Natural killer cell treated with Interleukin-12 subunit alpha and Interleukin-12 subunit beta and Interleukin-15 and Interleukin-18, amount 100 ng/mL, for 72 hours (primary cell): ENCODE results near the gene ZNRF1. TPM values are rescaled to one million over a fixed set of nuclear protein-coding genes. Genes with fewer than 3 reads are reported as not detected.
A peak's percentile ranks its signal among the peaks of the same experiment; 100 is the strongest.

ENCODE experiments used
- ATAC-seq, 2 donors: fragments of 150-1000 bp; cut with Tn5 transposase in 1 of 2; sonication (Bioruptor Pico), chemical (Tn5 transposase) in 1 of 2; 2 replicates each; pipeline ENCODE4 v1.10.0; 2021
- DNase-seq: peaks from one replicate; pipeline ENCODE4 v3.0.0; 2022; ENCODE audit warnings: low spot score
- H3K27ac Mint-ChIP-seq, 2 donors: 1 replicate in 1 of 2; 2 replicates in 1 of 2; pipeline ENCODE4 v1.8.0; 2022; ENCODE audit warnings: mixed read lengths in 2 of 2, mild to moderate bottlenecking in 1 of 2, moderate library complexity in 1 of 2
- H3K27me3 Mint-ChIP-seq, 2 donors: 1 replicate in 1 of 2; 2 replicates in 1 of 2; pipeline ENCODE4 v1.8.0; 2022; ENCODE audit warnings: mixed read lengths in 2 of 2
- H3K36me3 Mint-ChIP-seq: one replicate; pipeline ENCODE4 v1.8.0; 2022; ENCODE audit warnings: mixed read lengths
- H3K4me1 Mint-ChIP-seq, 2 donors: 1 replicate in 1 of 2; 2 replicates in 1 of 2; pipeline ENCODE4 v1.8.0; 2022; ENCODE audit warnings: low read depth in 2 of 2, mixed read lengths in 2 of 2, mild to moderate bottlenecking in 1 of 2
- H3K4me3 Mint-ChIP-seq: one replicate; pipeline ENCODE4 v1.8.0; 2022; ENCODE audit warnings: mixed read lengths
- H3K9me3 Mint-ChIP-seq: 2 replicates; pipeline ENCODE4 v1.8.0; 2022; ENCODE audit warnings: mixed read lengths
- total RNA-seq, 2 donors: library from RNA; stranded (reverse); gene quantifications; one replicate each; pipeline ENCODE4 v1.2.3, GENCODE V29; 2022

ZNRF1 gene
- total RNA-seq, 2 donors from 2014 or later = 58.6 to 89.7 TPM

- Mint-ChIP-seq H3K27ac (peak overlapping the region; percentile 71 to 81), H3K4me1 (peaks cover 53 to 54% of the 10 kb centered on the region in 2 donors), H3K4me3 (peak overlapping the region; percentile 34), H3K9me3 (peaks cover 4% of the 10 kb centered on the region), H3K27me3 (peaks cover 0 to 6% of the 10 kb centered on the region in 2 donors), H3K36me3 (peaks cover 7% of the 10 kb centered on the region)
- ATAC-seq (no peak), DNase-seq (no peak)
These were observed 101.8 kb downstream of the ZNRF1 start for GRCh38 chr16:75100603-75100990.

GRCh38 chr16:75101635-75102034 lies 102.8 kb downstream of the ZNRF1 start:
- ATAC-seq = no peak
- peak overlapping the region in 1 of 2 donors; percentile 87 for H3K27ac Mint-ChIP-seq
- H3K9me3 Mint-ChIP-seq = peaks cover 4% of the 10 kb centered on the region
- DNase-seq = no peak
- no peak overlapping the region for H3K4me3 Mint-ChIP-seq
- peaks cover 49 to 51% of the 10 kb centered on the region in 2 donors for H3K4me1 Mint-ChIP-seq
- peaks cover 7% of the 10 kb centered on the region for H3K36me3 Mint-ChIP-seq
- H3K27me3 Mint-ChIP-seq = peaks cover 0 to 6% of the 10 kb centered on the region in 2 donors

GRCh38 chr16:75102595-75102994 lies 103.8 kb downstream of the ZNRF1 start:
- Mint-ChIP-seq H3K27me3 (peaks cover 0 to 6% of the 10 kb centered on the region in 2 donors), H3K4me3 (no peak overlapping the region), H3K9me3 (peaks cover 4% of the 10 kb centered on the region), H3K36me3 (peaks cover 7% of the 10 kb centered on the region), H3K4me1 (peaks cover 47 to 53% of the 10 kb centered on the region in 2 donors), H3K27ac (peak overlapping the region in 1 of 2 donors; percentile 75)
- DNase-seq (no peak), ATAC-seq (no peak)

- H3K27me3 Mint-ChIP-seq = peaks cover 0 to 6% of the 10 kb centered on the region in 2 donors
- DNase-seq = no peak
- peaks cover 13% of the 10 kb centered on the region for H3K36me3 Mint-ChIP-seq
- H3K27ac Mint-ChIP-seq = peak overlapping the region in 1 of 2 donors; percentile 12
- H3K4me1 Mint-ChIP-seq = peaks cover 45 to 59% of the 10 kb centered on the region in 2 donors
- no peak overlapping the region for H3K4me3 Mint-ChIP-seq
- ATAC-seq = no peak
- peaks cover 4% of the 10 kb centered on the region for H3K9me3 Mint-ChIP-seq
These were observed 105.2 kb downstream of the ZNRF1 start for GRCh38 chr16:75103994-75104393.

GRCh38 chr16:75104836-75105235 lies 106.0 kb downstream of the ZNRF1 start:
- DNase-seq = no peak
- H3K27ac Mint-ChIP-seq = peak overlapping the region; percentile 44 to 84
- no peak for ATAC-seq
- no peak overlapping the region for H3K4me3 Mint-ChIP-seq
- H3K4me1 Mint-ChIP-seq = peaks cover 47 to 59% of the 10 kb centered on the region in 2 donors
- H3K27me3 Mint-ChIP-seq = peaks cover 0 to 6% of the 10 kb centered on the region in 2 donors
- H3K36me3 Mint-ChIP-seq = peaks cover 13% of the 10 kb centered on the region
- peaks cover 4% of the 10 kb centered on the region for H3K9me3 Mint-ChIP-seq

GRCh38 chr16:75105306-75106061 lies 106.7 kb downstream of the ZNRF1 start:
- no peak for DNase-seq
- H3K36me3 Mint-ChIP-seq = peaks cover 13% of the 10 kb centered on the region
- H3K27ac Mint-ChIP-seq = peak overlapping the region; percentile 44 to 84
- no peak for ATAC-seq
- no peak overlapping the region for H3K4me3 Mint-ChIP-seq
- peaks cover 0 to 6% of the 10 kb centered on the region in 2 donors for H3K27me3 Mint-ChIP-seq
- peaks cover 4% of the 10 kb centered on the region for H3K9me3 Mint-ChIP-seq
- peaks cover 46 to 59% of the 10 kb centered on the region in 2 donors for H3K4me1 Mint-ChIP-seq

- DNase-seq (no peak), ATAC-seq (no peak)
- Mint-ChIP-seq H3K27me3 (peaks cover 0 to 6% of the 10 kb centered on the region in 2 donors), H3K4me3 (no peak overlapping the region), H3K27ac (peak overlapping the region; percentile 28 to 84), H3K4me1 (peaks cover 52 to 67% of the 10 kb centered on the region in 2 donors), H3K9me3 (peaks cover 4% of the 10 kb centered on the region), H3K36me3 (peaks cover 13% of the 10 kb centered on the region)
These were observed 107.8 kb downstream of the ZNRF1 start for GRCh38 chr16:75106351-75107274.

DNA sequence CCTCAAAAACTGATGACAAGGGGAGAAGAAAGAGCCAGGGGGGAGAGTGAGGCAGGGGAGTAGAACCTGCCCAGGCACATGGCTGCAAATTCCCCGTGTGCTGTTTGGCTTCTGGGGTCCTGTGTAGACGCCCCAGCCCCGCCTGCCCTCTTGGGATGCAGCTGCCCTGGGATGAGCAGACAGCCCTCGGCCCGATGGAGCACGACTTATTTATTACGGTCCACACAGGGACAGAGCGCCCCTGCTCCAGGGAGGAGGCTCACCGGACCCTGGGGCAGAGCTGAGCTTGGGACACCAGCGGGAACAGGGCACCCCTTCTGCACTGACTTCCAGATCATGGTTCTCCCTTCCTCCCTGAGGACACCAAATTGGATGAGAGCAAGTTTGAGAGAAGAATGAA lies 108.7 kb downstream of the ZNRF1 start:
- DNase-seq (no peak), ATAC-seq (no peak)
- Mint-ChIP-seq H3K4me1 (peaks cover 52 to 65% of the 10 kb centered on the region in 2 donors), H3K27ac (peak overlapping the region; percentile 28 to 31), H3K9me3 (peaks cover 4% of the 10 kb centered on the region), H3K36me3 (peaks cover 13% of the 10 kb centered on the region), H3K27me3 (peaks cover 0 to 6% of the 10 kb centered on the region in 2 donors), H3K4me3 (no peak overlapping the region)

DNA sequence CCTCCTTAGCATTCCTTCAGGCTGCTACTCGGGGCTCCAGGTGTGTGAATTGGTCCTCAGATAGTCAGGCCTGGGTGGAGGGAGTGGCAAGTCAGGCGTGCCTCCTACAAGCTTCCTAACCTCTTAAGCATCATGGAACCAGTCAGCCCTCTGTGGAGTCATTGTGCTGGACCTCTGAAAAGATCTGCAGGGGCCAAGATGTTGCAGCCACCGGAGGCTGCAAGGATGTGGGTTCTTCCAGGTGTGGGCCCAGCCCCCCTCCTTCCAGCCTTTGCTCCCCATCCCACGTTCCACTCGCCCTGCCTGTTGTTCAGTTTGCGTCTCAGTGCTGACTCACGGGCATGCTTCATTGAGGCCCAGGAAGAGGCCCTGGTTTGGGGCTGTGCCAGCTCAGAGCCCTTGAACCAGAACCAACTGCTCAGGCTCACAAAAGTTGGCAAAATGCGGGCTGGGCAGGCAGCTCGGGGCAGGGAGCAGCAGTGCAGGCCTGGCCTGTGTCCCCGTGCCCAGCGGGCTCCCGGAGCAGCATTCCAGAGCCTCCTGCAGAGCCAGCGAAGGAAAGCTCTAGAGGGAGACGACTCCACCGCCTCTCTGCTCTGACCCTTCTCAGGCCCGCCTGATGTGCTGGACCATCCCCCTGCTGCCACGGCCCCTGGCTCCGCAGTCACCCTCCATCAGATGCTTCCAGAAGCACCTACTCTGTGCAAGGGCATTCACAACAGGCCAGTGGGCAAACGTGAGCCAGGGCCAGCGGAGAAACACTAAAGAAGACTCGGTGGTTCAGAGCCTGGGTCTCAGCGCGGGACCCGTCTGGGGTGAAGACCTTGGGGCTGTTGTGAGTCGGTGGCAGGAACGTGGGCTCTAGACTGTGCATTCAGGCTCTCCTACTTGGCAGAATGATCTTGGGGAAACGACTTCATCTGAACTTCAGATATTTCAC lies 110.2 kb downstream of the ZNRF1 start:
- ATAC-seq = peak in 1 of 2 donors; percentile 59
- H3K27ac Mint-ChIP-seq = peak overlapping the region; percentile 82 to 85
- no peak for DNase-seq
- peaks cover 53 to 57% of the 10 kb centered on the region in 2 donors for H3K4me1 Mint-ChIP-seq
- H3K27me3 Mint-ChIP-seq = peaks cover 0 to 2% of the 10 kb centered on the region in 2 donors
- peak overlapping the region; percentile 78 for H3K4me3 Mint-ChIP-seq
- peaks cover 3% of the 10 kb centered on the region for H3K9me3 Mint-ChIP-seq
- H3K36me3 Mint-ChIP-seq = peaks cover 11% of the 10 kb centered on the region

DNA sequence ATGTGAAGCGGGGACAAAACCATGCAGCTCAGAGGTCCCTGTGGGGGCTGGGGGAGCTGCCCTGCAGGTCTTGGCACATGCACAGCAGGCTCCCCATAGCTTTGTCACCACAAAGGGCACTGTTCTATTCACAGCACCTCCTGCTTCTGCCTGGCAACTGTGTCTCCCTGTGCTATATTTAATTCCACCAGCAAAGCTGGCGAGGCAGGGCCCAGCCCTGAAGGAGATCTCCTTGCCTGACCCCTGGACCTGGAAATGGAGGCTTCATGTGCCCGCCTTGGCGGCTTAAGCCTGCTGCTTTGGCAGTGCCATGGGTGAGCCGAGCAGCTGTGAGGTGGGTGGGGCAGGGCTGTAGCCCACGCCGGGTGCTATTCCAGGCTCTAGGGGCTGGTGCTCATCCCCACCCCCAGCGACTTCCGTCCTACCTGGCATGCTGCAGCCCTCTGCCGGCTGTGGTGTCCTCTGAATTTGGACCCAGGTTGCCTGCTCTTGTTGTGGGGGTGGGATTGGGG lies 111.0 kb downstream of the ZNRF1 start:
- no peak for ATAC-seq
- H3K36me3 Mint-ChIP-seq = peaks cover 6% of the 10 kb centered on the region
- DNase-seq = no peak
- peak overlapping the region; percentile 78 for H3K4me3 Mint-ChIP-seq
- peaks cover 0 to 2% of the 10 kb centered on the region in 2 donors for H3K27me3 Mint-ChIP-seq
- H3K9me3 Mint-ChIP-seq = no peaks in the 10 kb centered on the region
- peak overlapping the region; percentile 82 to 85 for H3K27ac Mint-ChIP-seq
- peaks cover 46 to 50% of the 10 kb centered on the region in 2 donors for H3K4me1 Mint-ChIP-seq

DNA sequence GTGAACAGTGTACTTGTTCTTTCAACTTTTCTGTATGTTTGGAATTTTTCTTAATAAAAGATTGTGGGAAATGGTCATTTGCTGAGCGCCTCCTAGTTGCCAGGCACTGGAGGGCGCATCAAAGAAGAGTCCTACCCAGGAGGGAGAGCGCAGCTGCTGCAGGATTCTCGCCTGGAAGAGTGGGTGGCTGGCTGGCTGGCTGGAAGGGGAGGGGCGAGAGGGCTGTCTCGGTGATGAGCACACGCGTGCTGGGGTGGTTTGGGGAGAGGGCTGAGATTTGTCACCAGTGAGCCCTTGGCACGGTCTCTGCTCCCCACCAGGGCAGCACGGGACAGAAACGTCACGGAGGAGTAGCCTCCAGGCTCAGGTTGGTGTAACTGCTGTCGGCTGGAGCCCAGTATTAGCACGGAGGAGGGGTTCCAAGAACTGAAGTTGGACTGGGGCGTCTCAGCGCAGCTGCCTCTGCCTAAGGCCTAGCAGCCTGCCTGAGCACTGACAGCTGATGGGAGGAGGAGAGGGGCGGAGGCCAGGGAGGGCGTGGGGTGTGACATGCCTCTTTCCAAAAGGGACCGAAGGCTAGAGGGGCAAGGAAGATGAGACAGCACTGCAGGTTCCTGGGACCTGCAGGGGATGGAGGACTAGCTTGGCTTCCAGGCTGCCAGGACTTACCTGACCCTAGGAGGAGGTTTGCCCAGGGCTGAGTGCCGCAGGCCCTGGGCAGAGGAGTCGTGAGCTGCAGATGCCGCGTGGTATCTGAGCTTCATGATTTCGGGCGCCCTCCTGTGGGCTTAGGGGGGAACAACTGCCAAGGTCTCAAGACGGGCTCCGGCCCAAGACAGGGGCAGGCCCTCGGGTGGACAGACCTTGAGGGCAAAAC lies 112.1 kb downstream of the ZNRF1 start:
- H3K36me3 Mint-ChIP-seq = peaks cover 6% of the 10 kb centered on the region
- ATAC-seq (peak; percentile 83 to 91), DNase-seq (peak; percentile 83)
- peak overlapping the region; percentile 82 to 85 for H3K27ac Mint-ChIP-seq
- H3K9me3 Mint-ChIP-seq = no peaks in the 10 kb centered on the region
- peaks cover 42 to 45% of the 10 kb centered on the region in 2 donors for H3K4me1 Mint-ChIP-seq
- peaks cover 0 to 2% of the 10 kb centered on the region in 2 donors for H3K27me3 Mint-ChIP-seq
- H3K4me3 Mint-ChIP-seq = peak overlapping the region; percentile 78

- peaks cover 0 to 2% of the 10 kb centered on the region in 2 donors for H3K27me3 Mint-ChIP-seq
- DNase-seq = no peak
- peaks cover 6% of the 10 kb centered on the region for H3K36me3 Mint-ChIP-seq
- H3K27ac Mint-ChIP-seq = peak overlapping the region; percentile 82 to 85
- ATAC-seq = peak; percentile 1 to 17
- H3K4me1 Mint-ChIP-seq = peaks cover 43 to 45% of the 10 kb centered on the region in 2 donors
- no peaks in the 10 kb centered on the region for H3K9me3 Mint-ChIP-seq
- peak overlapping the region; percentile 27 for H3K4me3 Mint-ChIP-seq
These were observed 112.7 kb downstream of the ZNRF1 start for GRCh38 chr16:75111514-75111940.
